Coronary artery (tissue), 2 donors: ENCODE results near the gene PIF1.
A peak's percentile ranks its signal among the peaks of the same experiment; 100 is the strongest.
"Not testable (repeated sequence)": the region's sequence is repeated elsewhere in the genome, so short reads cannot be mapped to it uniquely, and the experiment has no call there.

Source experiments
- DNase-seq: peaks from one replicate; pipeline ENCODE4 v3.0.0-alpha.2; 2017; ENCODE audit warnings: low spot score
- H3K27ac ChIP-seq, 2 donors: fragments of 200-600 bp; sonication (generic); one replicate each; pipeline ENCODE4 v1.5.1; 2016 to 2019
- H3K4me3 ChIP-seq: fragments of 200-600 bp; sonication (generic); 2 replicates; pipeline ENCODE4 v1.5.1; 2016; ENCODE audit warnings: mild to moderate bottlenecking, moderate library complexity
- TF ChIP-seq, protein P1 (sequence below): fragments of 200-600 bp; sonication (generic); IDR thresholded peaks from one replicate; pipeline ENCODE4 v1.5.1; 2019; ENCODE audit warnings: antibody characterized with exemption

The PIF1 gene

DNA sequence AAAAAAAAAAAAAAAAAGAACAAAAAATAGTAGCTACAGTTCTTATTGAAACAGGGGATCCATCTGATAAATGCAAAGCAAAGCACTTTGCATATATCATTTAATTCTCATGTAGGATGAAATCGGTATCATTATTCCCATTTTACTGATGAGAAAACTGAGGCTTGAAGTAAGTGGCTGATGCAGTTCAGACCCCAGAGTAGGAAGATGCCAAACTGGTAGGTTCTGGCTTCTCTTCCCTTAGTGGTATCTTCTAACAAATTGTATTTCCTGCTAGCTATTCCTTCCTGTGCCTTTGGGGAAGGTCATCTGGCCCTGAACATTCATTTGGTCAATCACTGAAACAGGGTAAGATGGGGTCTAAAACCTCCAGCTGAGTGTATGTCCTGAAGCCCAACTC, 21.9 kb downstream of the PIF1 start:
- TF ChIP-seq, protein P1, sequence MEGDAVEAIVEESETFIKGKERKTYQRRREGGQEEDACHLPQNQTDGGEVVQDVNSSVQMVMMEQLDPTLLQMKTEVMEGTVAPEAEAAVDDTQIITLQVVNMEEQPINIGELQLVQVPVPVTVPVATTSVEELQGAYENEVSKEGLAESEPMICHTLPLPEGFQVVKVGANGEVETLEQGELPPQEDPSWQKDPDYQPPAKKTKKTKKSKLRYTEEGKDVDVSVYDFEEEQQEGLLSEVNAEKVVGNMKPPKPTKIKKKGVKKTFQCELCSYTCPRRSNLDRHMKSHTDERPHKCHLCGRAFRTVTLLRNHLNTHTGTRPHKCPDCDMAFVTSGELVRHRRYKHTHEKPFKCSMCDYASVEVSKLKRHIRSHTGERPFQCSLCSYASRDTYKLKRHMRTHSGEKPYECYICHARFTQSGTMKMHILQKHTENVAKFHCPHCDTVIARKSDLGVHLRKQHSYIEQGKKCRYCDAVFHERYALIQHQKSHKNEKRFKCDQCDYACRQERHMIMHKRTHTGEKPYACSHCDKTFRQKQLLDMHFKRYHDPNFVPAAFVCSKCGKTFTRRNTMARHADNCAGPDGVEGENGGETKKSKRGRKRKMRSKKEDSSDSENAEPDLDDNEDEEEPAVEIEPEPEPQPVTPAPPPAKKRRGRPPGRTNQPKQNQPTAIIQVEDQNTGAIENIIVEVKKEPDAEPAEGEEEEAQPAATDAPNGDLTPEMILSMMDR = no peak
- H3K4me3 ChIP-seq = no peak overlapping the region
- no peak for DNase-seq
- H3K27ac ChIP-seq = peak overlapping the region in 1 of 2 donors; percentile 28

DNA sequence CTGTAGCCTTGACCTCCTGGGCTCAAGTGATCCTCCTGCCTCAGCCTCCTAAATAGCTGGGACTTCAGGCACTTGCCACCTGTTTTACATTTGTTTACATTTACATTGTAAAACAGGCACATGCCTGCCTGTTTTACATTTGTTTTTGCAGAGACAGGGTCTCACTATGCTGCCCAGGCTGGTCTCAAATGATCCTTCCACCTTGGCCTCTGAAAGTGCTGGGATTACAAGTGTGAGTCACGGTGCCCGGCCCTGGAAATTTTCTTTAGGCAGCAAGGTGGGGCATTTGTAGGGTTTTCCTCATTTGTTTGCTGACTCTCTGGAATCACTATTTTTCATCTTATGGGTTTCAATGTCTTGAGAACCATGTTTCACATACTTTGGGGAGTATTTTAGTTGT, 25.0 kb downstream of the PIF1 start:
- H3K27ac ChIP-seq = no peak overlapping the region
- TF ChIP-seq, protein P1 = no peak
- no peak overlapping the region for H3K4me3 ChIP-seq
- no peak for DNase-seq

DNA sequence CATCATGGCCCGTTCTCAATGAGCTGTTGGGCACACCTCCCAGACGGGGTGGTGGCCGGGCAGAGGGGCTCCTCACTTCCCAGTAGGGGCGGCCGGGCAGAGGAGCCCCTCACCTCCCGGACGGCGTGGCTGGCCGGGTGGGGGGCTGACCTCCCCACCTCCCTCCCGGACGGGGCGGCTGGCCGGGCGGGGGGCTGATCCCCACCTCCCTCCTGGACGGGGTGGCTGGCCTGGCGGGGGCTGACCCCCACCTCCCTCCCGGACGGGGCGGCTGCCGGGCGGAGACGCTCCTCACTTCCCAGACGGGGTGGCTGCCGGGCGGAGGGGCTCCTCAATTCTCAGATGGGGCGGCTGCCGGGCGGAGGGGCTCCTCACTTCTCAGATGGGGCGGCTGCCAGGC, 26.5 kb downstream of the PIF1 start:
- DNase-seq, H3K4me3 ChIP-seq, H3K27ac ChIP-seq: not testable (repeated sequence)

DNA sequence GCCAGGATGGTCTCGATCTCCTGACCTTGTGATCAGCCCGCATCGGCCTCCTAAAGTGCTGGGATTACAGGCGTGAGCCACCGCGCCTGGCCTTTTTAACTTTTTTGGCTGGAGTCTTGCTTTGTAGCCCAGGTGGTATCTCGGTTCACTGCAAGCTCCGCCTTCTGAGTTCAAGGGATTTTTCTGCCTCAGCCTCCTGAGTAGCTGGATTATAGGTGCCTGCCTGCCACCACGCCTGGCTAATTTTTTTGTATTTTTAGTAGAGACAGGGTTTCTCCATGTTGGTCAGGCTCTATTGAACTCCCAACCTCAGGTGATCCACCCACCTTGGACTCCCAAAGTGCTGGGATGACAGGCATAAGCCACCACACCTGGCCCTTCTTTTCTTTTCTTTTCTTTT, 29.5 kb downstream of the PIF1 start:
- H3K27ac ChIP-seq, H3K4me3 ChIP-seq, DNase-seq: not testable (repeated sequence)

DNA sequence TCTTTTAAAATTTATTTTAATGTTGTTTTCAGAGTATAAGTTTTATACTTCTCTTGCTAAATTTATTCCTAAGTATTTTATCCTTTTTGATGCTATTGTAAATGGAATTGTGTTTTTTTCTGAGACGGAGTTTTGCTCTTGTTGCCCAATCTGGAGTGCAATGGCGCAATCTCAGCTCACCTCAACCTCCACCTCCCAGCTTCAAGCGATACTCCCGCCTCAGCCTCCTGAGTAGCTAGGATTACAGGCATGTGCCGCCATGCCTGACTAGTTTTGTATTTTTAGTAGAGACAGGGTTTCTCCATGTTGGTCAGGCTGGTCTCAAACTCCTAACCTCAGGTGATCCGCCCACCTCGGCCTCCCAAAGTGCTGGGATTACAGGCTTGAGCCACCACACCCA, 30.1 kb downstream of the PIF1 start:
- DNase-seq, H3K4me3 ChIP-seq, H3K27ac ChIP-seq: not testable (repeated sequence)

DNA sequence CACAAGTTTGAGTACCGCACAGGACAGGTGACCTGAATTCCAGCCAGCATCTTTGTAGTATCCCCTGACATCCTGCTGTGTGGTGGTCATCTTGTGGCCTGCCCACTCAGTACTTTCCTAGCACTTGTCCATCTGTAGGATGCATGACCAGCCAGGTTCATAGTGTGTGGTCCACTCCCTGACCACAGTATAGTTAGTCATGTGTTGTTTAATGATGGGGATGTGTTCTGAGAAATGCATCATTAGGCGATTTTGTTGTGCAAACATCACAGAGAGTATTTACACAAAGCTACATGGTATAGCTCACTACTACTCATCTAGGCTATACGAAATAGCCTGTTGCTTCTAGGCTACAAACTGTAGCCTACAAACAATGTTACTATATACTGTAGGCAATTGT, 33.2 kb downstream of the PIF1 start:
- TF ChIP-seq, protein P1 = no peak
- no peak for DNase-seq
- no peak overlapping the region for H3K4me3 ChIP-seq
- H3K27ac ChIP-seq = no peak overlapping the region

DNA sequence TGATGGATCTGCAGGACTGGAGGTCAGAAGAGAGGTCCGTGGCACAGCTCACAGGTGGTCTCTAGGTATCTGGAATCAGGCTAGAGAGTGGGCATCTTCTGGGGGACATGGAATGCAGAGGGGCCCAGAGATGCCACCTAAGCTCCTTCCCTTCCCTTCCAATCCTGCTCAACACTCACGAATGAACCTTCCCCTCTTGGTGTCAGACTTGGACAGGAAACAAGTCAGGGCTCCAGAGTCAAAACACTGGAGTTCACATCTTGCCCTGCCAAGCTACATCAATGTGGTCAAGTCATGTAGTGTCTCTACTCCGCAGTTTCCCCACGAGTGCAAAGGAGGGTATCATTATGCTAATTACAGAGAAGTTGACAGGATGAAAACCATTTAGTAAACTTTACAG, 34.0 kb downstream of the PIF1 start:
- no peak for DNase-seq
- Histone ChIP-seq H3K4me3 (no peak overlapping the region), H3K27ac (no peak overlapping the region)
- TF ChIP-seq, protein P1 = no peak

DNA sequence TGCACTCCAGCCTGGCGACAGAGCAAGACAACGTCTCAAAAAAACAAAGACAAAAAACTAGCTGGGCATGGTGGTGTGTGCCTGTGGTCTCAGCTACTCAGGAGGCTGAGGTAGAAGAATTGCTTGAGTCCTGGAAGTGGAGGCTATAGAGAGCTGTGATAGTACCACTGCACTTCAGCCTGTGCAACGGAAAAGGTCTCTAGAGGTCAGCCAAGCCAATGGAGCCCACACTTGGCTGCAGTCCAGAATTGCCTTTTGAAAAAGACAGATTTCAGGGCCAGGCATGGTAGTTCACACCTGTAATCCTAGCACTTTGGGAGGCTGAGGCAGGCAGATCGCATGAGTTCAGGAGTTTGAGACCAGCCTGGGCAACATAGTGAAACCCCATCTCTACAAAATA, 41.7 kb downstream of the PIF1 start:
- Histone ChIP-seq H3K4me3 (no peak overlapping the region), H3K27ac (no peak overlapping the region)
- TF ChIP-seq, protein P1 = no peak
- DNase-seq = no peak

DNA sequence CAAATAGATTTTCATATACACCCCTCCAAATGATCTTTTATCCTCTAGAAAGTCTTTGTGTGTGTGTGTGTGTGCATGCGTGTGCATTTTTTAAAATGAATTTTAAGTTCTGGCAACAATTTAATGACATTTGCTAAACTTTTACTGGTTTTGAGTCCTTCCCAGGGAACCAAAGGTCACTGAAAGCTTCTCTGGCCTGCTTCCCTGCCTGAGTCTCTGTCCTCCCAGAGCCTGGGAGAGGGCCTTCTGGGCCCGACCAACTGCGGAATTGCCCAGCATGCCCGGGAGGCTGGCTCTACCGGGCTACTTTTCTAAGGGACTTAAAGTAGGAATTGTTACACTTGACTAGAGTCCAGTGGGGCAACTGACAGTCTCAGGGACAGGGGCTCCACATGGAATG, 42.7 kb downstream of the PIF1 start:
- no peak for DNase-seq
- Histone ChIP-seq H3K4me3 (no peak overlapping the region), H3K27ac (no peak overlapping the region)
- TF ChIP-seq, protein P1 = no peak
